SJSA1 (cell line): ENCODE data around the gene FZD1. TPM values are rescaled to one million over a fixed set of nuclear protein-coding genes. Genes with fewer than 3 reads are reported as not detected.

ENCODE experiments used
- DNase-seq, 2 experiments: peaks; one replicate each; pipeline ENCODE4 v3.0.0-alpha.2; 2015 to 2020; ENCODE audit warnings: low spot score in 2 of 2, low read depth in 1 of 2
- H3K27ac ChIP-seq: fragments of 250-450 bp; sonication (Bioruptor Pico); 2 replicates; pipeline ENCODE4 v1.5.1; 2020; ENCODE audit warnings: mild to moderate bottlenecking, moderate library complexity
- H3K27me3 ChIP-seq: fragments of 250-450 bp; sonication (Bioruptor Pico); replicated peaks from 2 replicates; pipeline ENCODE4 v1.5.1; 2020; ENCODE audit warnings: mild to moderate bottlenecking, moderate library complexity
- H3K36me3 ChIP-seq: fragments of 250-450 bp; sonication (Bioruptor Pico); 2 replicates; pipeline ENCODE4 v1.5.1; 2020; ENCODE audit warnings: mild to moderate bottlenecking
- H3K4me1 ChIP-seq: fragments of 250-450 bp; sonication (Bioruptor Pico); replicated peaks from 2 replicates; pipeline ENCODE4 v1.6.1; 2021; ENCODE audit warnings: mild to moderate bottlenecking
- H3K4me3 ChIP-seq: fragments of 250-450 bp; sonication (Bioruptor Pico); 2 replicates; pipeline ENCODE4 v1.5.1; 2020; ENCODE audit warnings: mild to moderate bottlenecking
- H3K9me3 ChIP-seq: fragments of 250-450 bp; sonication (Bioruptor Pico); replicated peaks from 2 replicates; pipeline ENCODE4 v1.5.1; 2020; ENCODE audit warnings: mild to moderate bottlenecking
- total RNA-seq: library from RNA; depleted of rRNA; stranded (reverse); fragments of >200 nt; shearing (Covaris generic); gene quantifications from 2 replicates; pipeline ENCODE4 v1.2.3, GENCODE V29; 2014

The FZD1 gene
- total RNA-seq, 1 experiment from 2014 or later, result 11.6 TPM

DNA sequence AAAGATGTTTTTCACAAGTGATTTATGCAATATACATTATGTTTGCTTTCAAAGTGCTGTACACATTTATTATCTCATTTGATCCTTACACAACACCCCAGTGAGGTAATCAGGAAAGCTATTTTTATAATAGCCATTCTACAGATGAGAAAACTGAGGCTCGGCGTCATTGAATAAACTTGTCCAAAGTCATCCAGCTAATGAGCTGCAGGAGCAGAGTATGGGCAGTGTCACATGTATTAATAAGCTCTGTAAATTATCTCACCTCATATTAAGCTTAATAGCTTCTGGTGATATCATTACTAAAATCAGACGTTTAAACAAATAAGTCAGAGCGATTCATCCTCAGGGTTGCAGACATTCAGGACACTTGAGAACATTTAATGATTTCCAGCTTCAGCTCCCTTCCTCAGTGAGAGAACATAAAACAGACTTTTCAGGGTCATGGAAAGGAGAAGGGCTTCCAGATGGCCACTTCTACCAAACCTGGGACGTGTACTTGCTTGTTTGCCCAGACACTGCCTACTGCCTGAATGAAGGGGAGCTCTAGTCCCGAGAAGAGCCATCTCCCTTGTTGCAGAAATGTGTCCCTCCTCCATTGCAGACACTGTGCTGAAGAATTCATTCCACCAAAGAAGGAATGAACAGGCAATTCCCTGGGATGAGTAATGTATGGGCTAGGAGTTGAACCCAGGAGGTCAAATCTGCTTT, 20.5 kb upstream of the FZD1 start:
- DNase-seq, result no peak
- Histone ChIP-seq H3K4me1 (peaks cover 10% of the 10 kb centered on the region), H3K4me3 (no peak overlapping the region), H3K36me3 (no peaks in the 10 kb centered on the region), H3K27ac (no peak overlapping the region), H3K9me3 (no peaks in the 10 kb centered on the region), H3K27me3 (no peaks in the 10 kb centered on the region)

GRCh38 chr7:91247500-91247899, 16.7 kb upstream of the FZD1 start:
- DNase-seq, result no peak
- H3K4me3 ChIP-seq, result no peak overlapping the region
- H3K9me3 ChIP-seq, result no peaks in the 10 kb centered on the region
- no peaks in the 10 kb centered on the region for H3K4me1 ChIP-seq
- H3K27me3 ChIP-seq, result no peaks in the 10 kb centered on the region
- no peaks in the 10 kb centered on the region for H3K36me3 ChIP-seq
- no peak overlapping the region for H3K27ac ChIP-seq

DNA sequence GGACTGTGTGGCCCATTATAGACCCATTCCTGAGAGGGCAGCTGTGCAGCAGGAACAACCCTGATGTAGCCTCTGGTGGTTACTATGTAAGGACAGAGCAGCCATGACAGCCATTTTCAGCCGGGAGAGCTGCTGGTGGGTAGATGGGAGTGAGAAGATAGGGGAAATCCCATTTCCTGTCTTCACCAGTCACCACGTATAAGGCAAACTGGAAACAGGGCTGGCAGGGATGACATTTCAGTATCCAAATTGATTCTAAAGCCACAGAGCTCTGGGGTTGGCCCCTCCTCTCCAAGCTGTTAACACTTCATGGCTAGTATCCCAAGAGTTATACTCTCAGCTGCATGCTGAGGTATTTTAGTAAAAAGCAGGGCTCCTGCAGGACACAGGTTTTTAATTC, 15.2 kb upstream of the FZD1 start:
- Histone ChIP-seq H3K27ac (no peak overlapping the region), H3K9me3 (no peaks in the 10 kb centered on the region), H3K36me3 (no peaks in the 10 kb centered on the region), H3K27me3 (no peaks in the 10 kb centered on the region), H3K4me1 (no peaks in the 10 kb centered on the region), H3K4me3 (no peak overlapping the region)
- no peak for DNase-seq

- H3K27me3 ChIP-seq, result no peaks in the 10 kb centered on the region
- no peaks in the 10 kb centered on the region for H3K9me3 ChIP-seq
- H3K36me3 ChIP-seq, result no peaks in the 10 kb centered on the region
- no peak overlapping the region for H3K4me3 ChIP-seq
- no peak overlapping the region for H3K27ac ChIP-seq
- DNase-seq, result no peak
- no peaks in the 10 kb centered on the region for H3K4me1 ChIP-seq
Observed at GRCh38 chr7:91249506-91250233, 14.6 kb upstream of the FZD1 start.

DNA sequence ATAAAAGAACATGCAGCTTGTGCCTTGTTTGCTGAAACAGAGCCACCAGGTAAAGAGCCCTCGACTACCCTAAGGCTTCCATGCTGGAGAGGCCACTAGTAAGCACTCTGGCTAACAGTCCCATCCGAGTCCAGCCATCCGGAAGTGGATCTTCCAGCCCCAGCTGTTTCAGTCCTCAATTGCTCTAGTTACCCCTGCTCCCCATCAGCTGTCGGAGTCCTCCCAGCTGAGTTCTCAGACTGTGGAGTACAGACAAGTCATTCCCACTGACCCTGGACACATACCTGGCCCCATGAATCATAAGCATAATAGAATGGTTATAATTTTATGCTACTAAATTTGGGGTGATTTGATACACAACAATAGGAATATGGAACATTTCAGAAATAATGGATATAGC, 13.5 kb upstream of the FZD1 start:
- DNase-seq, result no peak
- Histone ChIP-seq H3K36me3 (no peaks in the 10 kb centered on the region), H3K4me1 (no peaks in the 10 kb centered on the region)

DNA sequence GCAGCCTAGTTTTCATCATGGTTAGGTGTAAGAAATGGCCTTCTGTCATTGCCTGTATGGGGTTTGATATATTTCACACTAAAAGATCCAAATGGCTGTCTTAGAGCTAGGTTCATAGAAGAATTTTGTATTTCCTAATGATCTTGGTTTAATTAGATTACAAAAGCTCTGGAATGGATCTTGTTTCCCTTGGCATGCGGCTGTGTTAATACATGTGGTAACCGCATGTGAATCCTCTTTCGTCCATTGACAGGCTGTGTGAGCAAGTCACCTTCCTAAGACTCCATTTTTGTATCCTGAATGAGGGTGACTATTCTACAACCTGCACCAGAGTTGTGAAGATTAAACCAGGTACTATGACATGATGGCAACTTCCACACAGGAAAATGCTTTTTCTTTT, 12.4 kb upstream of the FZD1 start:
- H3K4me3 ChIP-seq, result no peak overlapping the region
- H3K4me1 ChIP-seq, result no peaks in the 10 kb centered on the region
- no peaks in the 10 kb centered on the region for H3K27me3 ChIP-seq
- H3K9me3 ChIP-seq, result 0 out of 2 replicates have a peak, but pooled peaks cover 4% of the 10 kb centered on the region
- no peaks in the 10 kb centered on the region for H3K36me3 ChIP-seq
- no peak overlapping the region for H3K27ac ChIP-seq
- no peak for DNase-seq

More for the DNA sequence above, 13.5 kb upstream of the FZD1 start:
- 0 out of 2 replicates have a peak, but pooled peaks cover under 1% of the 10 kb centered on the region for H3K9me3 ChIP-seq
- H3K27ac ChIP-seq, result no peak overlapping the region
- no peak overlapping the region for H3K4me3 ChIP-seq
- H3K27me3 ChIP-seq, result no peaks in the 10 kb centered on the region

- Histone ChIP-seq H3K4me3 (peak overlapping the region; percentile 76), H3K27me3 (no peaks in the 10 kb centered on the region; the same call in 1 of the 2 replicates), H3K4me1 (peaks cover 19% of the 10 kb centered on the region), H3K27ac (peak overlapping the region; percentile 47), H3K9me3 (no peaks in the 10 kb centered on the region), H3K36me3 (peaks cover 17% of the 10 kb centered on the region)
- peak; percentile 60 to 63 for DNase-seq
Observed at GRCh38 chr7:91263384-91264045, 718 bp upstream of the FZD1 start.

GRCh38 chr7:91264924-91265681, 870 bp downstream of the FZD1 start:
- DNase-seq, result peak in 1 of 2 experiments; percentile 71

DNA sequence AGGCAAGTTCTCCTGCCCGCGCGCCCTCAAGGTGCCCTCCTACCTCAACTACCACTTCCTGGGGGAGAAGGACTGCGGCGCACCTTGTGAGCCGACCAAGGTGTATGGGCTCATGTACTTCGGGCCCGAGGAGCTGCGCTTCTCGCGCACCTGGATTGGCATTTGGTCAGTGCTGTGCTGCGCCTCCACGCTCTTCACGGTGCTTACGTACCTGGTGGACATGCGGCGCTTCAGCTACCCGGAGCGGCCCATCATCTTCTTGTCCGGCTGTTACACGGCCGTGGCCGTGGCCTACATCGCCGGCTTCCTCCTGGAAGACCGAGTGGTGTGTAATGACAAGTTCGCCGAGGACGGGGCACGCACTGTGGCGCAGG, 1.4 kb downstream of the FZD1 start:
- peaks cover 19% of the 10 kb centered on the region for H3K4me1 ChIP-seq
- peaks cover 17% of the 10 kb centered on the region for H3K36me3 ChIP-seq
- DNase-seq, result no peak
- H3K4me3 ChIP-seq, result peak overlapping the region; percentile 76
- no peak overlapping the region for H3K27ac ChIP-seq
- no peaks in the 10 kb centered on the region for H3K9me3 ChIP-seq
- no peaks in the 10 kb centered on the region; the same call in 1 of the 2 replicates for H3K27me3 ChIP-seq

More at GRCh38 chr7:91264924-91265681, 870 bp downstream of the FZD1 start:
- Histone ChIP-seq H3K4me3 (peak overlapping the region; percentile 76), H3K27me3 (no peaks in the 10 kb centered on the region; the same call in 1 of the 2 replicates), H3K9me3 (no peaks in the 10 kb centered on the region), H3K27ac (peak overlapping the region; percentile 65), H3K4me1 (peaks cover 19% of the 10 kb centered on the region), H3K36me3 (peaks cover 17% of the 10 kb centered on the region)

GRCh38 chr7:91266067-91266688, 1.9 kb downstream of the FZD1 start:
- peaks cover 19% of the 10 kb centered on the region for H3K4me1 ChIP-seq
- H3K27me3 ChIP-seq, result no peaks in the 10 kb centered on the region; the same call in 1 of the 2 replicates
- H3K27ac ChIP-seq, result no peak overlapping the region
- H3K36me3 ChIP-seq, result peaks cover 17% of the 10 kb centered on the region
- H3K9me3 ChIP-seq, result no peaks in the 10 kb centered on the region
- DNase-seq, result no peak
- peak overlapping the region; percentile 76 for H3K4me3 ChIP-seq

DNA sequence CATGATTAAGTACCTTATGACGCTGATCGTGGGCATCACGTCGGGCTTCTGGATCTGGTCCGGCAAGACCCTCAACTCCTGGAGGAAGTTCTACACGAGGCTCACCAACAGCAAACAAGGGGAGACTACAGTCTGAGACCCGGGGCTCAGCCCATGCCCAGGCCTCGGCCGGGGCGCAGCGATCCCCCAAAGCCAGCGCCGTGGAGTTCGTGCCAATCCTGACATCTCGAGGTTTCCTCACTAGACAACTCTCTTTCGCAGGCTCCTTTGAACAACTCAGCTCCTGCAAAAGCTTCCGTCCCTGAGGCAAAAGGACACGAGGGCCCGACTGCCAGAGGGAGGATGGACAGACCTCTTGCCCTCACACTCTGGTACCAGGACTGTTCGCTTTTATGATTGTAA, 2.5 kb downstream of the FZD1 start:
- no peak overlapping the region for H3K4me3 ChIP-seq
- no peaks in the 10 kb centered on the region for H3K9me3 ChIP-seq
- H3K36me3 ChIP-seq, result peaks cover 17% of the 10 kb centered on the region
- H3K27ac ChIP-seq, result no peak overlapping the region
- DNase-seq, result no peak
- H3K4me1 ChIP-seq, result peaks cover 19% of the 10 kb centered on the region
- no peaks in the 10 kb centered on the region for H3K27me3 ChIP-seq

DNA sequence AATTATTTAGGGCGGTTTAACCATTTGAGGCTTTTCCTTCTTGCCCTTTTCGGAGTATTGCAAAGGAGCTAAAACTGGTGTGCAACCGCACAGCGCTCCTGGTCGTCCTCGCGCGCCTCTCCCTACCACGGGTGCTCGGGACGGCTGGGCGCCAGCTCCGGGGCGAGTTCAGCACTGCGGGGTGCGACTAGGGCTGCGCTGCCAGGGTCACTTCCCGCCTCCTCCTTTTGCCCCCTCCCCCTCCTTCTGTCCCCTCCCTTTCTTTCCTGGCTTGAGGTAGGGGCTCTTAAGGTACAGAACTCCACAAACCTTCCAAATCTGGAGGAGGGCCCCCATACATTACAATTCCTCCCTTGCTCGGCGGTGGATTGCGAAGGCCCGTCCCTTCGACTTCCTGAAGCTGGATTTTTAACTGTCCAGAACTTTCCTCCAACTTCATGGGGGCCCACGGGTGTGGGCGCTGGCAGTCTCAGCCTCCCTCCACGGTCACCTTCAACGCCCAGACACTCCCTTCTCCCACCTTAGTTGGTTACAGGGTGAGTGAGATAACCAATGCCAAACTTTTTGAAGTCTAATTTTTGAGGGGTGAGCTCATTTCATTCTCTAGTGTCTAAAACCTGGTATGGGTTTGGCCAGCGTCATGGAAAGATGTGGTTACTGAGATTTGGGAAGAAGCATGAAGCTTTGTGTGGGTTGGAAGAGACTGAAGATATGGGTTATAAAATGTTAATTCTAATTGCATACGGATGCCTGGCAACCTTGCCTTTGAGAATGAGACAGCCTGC, 3.1 kb downstream of the FZD1 start:
- DNase-seq, result no peak
- no peak overlapping the region for H3K27ac ChIP-seq

More for the DNA sequence above, 3.1 kb downstream of the FZD1 start:
- Histone ChIP-seq H3K27me3 (no peaks in the 10 kb centered on the region), H3K9me3 (no peaks in the 10 kb centered on the region), H3K36me3 (peaks cover 17% of the 10 kb centered on the region), H3K4me3 (no peak overlapping the region), H3K4me1 (peaks cover 19% of the 10 kb centered on the region)
